ENCODE measurements around the gene TTC28. TPM values are rescaled to one million over a fixed set of nuclear protein-coding genes. Genes with fewer than 3 reads are reported as not detected.

The TTC28 gene
- total RNA-seq, 4 donors from 2014 or later = 49.8 to 99.7 (median 79.7) TPM

- Histone ChIP-seq H3K4me3 (replicated peaks in 1 of 3) (no peak overlapping the region), H3K27me3 (no peaks in the 10 kb centered on the region), H3K36me3 (no peaks in the 10 kb centered on the region), H3K4me1 (peaks cover 4 to 5% of the 10 kb centered on the region in 2 donors), H3K27ac (no peak overlapping the region), H3K9me3 (no peaks in the 10 kb centered on the region)
- intact Hi-C loops (cut with DNase I) = no loop called here
- 52 to 54% methylated on average over 3 of the region's 3 CpGs for WGBS, 2 donors
- no peak for DNase-seq
- no peak for TF ChIP-seq POLR2A (IDR thresholded peaks at IDR 0.05)
- no peak for TF ChIP-seq CTCF (IDR thresholded peaks at IDR 0.05)
Observed at GRCh38 chr22:28426346-28427132, 253.1 kb downstream of the TTC28 start.

- no peaks in the 10 kb centered on the region for H3K9me3 ChIP-seq
- no peak for DNase-seq
- H3K36me3 ChIP-seq = no peaks in the 10 kb centered on the region
- no peak overlapping the region for H3K4me3 ChIP-seq (replicated peaks in 1 of 3)
- intact Hi-C loops (cut with DNase I) = no loop called here
- no peaks in the 10 kb centered on the region for H3K27me3 ChIP-seq
- H3K4me1 ChIP-seq = peaks cover 7 to 9% of the 10 kb centered on the region in 2 donors
- H3K27ac ChIP-seq = no peak overlapping the region
- TF ChIP-seq CTCF (IDR thresholded peaks at IDR 0.05) = no peak
- no peak for TF ChIP-seq POLR2A (IDR thresholded peaks at IDR 0.05)
- 76 to 84% methylated on average over 2 of the region's 2 CpGs for WGBS, 2 donors
Observed at GRCh38 chr22:28425211-28425610, 254.4 kb downstream of the TTC28 start.

- H3K36me3 ChIP-seq = no peaks in the 10 kb centered on the region
- H3K9me3 ChIP-seq = no peaks in the 10 kb centered on the region
- TF ChIP-seq CTCF (IDR thresholded peaks at IDR 0.05) = no peak
- TF ChIP-seq POLR2A (IDR thresholded peaks at IDR 0.05) = no peak
- no peaks in the 10 kb centered on the region for H3K27me3 ChIP-seq
- peaks cover 13 to 16% of the 10 kb centered on the region in 2 donors for H3K4me1 ChIP-seq
- no peak overlapping the region for H3K27ac ChIP-seq
- intact Hi-C loops (cut with DNase I) = no loop called here
- 98 to 99% methylated on average over 2 of the region's 2 CpGs for WGBS, 2 donors
- no peak for DNase-seq
- H3K4me3 ChIP-seq (replicated peaks in 1 of 3) = no peak overlapping the region
Observed at GRCh38 chr22:28424427-28425080, 255.1 kb downstream of the TTC28 start.

- DNase-seq = no peak
- WGBS, 2 donors = 83 to 91% methylated on average over 2 of the region's 2 CpGs
- H3K4me1 ChIP-seq = peaks cover 10 to 17% of the 10 kb centered on the region in 2 donors
- H3K27ac ChIP-seq = no peak overlapping the region
- intact Hi-C loops (cut with DNase I) = no loop called here
- no peaks in the 10 kb centered on the region for H3K36me3 ChIP-seq
- no peaks in the 10 kb centered on the region for H3K9me3 ChIP-seq
- no peaks in the 10 kb centered on the region for H3K27me3 ChIP-seq
- no peak for TF ChIP-seq POLR2A (IDR thresholded peaks at IDR 0.05)
- no peak for TF ChIP-seq CTCF (IDR thresholded peaks at IDR 0.05)
- no peak overlapping the region for H3K4me3 ChIP-seq (replicated peaks in 1 of 3)
Observed at GRCh38 chr22:28419919-28420318, 259.7 kb downstream of the TTC28 start.

GRCh38 chr22:28418008-28418407 is 261.6 kb downstream of the TTC28 start:
- peaks cover 10 to 17% of the 10 kb centered on the region in 2 donors for H3K4me1 ChIP-seq

More at GRCh38 chr22:28418008-28418407, 261.6 kb downstream of the TTC28 start:
- Histone ChIP-seq H3K27me3 (no peaks in the 10 kb centered on the region), H3K27ac (no peak overlapping the region), H3K9me3 (no peaks in the 10 kb centered on the region), H3K4me3 (replicated peaks in 1 of 3) (no peak overlapping the region), H3K36me3 (no peaks in the 10 kb centered on the region)
- WGBS, 2 donors = 92 to 95% methylated on average over 1 of the region's 1 CpG
- TF ChIP-seq CTCF (IDR thresholded peaks at IDR 0.05) (no peak), POLR2A (IDR thresholded peaks at IDR 0.05) (no peak)
- intact Hi-C loops (cut with DNase I) = no loop called here
- no peak for DNase-seq

Data from thyroid gland (tissue), 4 donors.